IMR-90 (cell line): ENCODE results near the gene WWC2. TPM values are rescaled to one million over a fixed set of nuclear protein-coding genes. Genes with fewer than 3 reads are reported as not detected.

Experiments
- ATAC-seq: fragments of 200-7000 bp; cut with Tn5 transposase; 2 replicates; pipeline ENCODE4 v1.9.1; 2020; ENCODE audit warnings: low read depth, mild to moderate bottlenecking, moderate library complexity
- BruUV-seq: library from RNA; stranded (reverse); fragments of 400-500 nt; replicated peaks from 2 replicates; lab custom pipeline; 2021; lab: Mats Ljungman, UMichigan
- CTCF ChIA-PET: fragments of 300-600 bp; formaldehyde crosslinking; extraction: SDS; loops from one replicate; lab custom pipeline; 2021; ENCODE audit warnings: antibody characterized with exemption; lab: Yijun Ruan, JAX
- POLR2A ChIA-PET: fragments of 300-600 bp; sonication (Branson Sonifier 250); formaldehyde crosslinking; loops from one replicate; lab custom pipeline; 2022; ENCODE audit warnings: antibody characterized with exemption; ENCODE audit not compliant: unreplicated experiment; lab: Charles Lee
- DNase-seq: peaks from one replicate; pipeline ENCODE4 v3.0.0; 2013
- H2AFZ ChIP-seq: replicated peaks from 2 replicates; pipeline ENCODE3; 2013; ENCODE audit warnings: low read length, mild to moderate bottlenecking; ENCODE audit not compliant: poor library complexity
- H2AK5ac ChIP-seq: 2 replicates; pipeline ENCODE4 v1.6.1; 2013; ENCODE audit warnings: low read depth, low read length, inconsistent platforms
- H2AK9ac ChIP-seq: replicated peaks from 2 replicates; pipeline ENCODE3; 2013; ENCODE audit warnings: mild to moderate bottlenecking, low read depth, low read length, moderate library complexity; ENCODE audit not compliant: poor library complexity
- H2BK120ac ChIP-seq: 2 replicates; pipeline ENCODE4 v1.6.1; 2013; ENCODE audit warnings: low read depth, low read length, inconsistent platforms
- H2BK15ac ChIP-seq: 3 replicates; pipeline ENCODE4 v1.6.1; 2013; ENCODE audit warnings: low read depth, low read length, inconsistent platforms
- H2BK20ac ChIP-seq: 2 replicates; pipeline ENCODE4 v1.6.1; 2013; ENCODE audit warnings: low read depth, mild to moderate bottlenecking, inconsistent platforms, low read length, moderate library complexity
- H2BK5ac ChIP-seq: 2 replicates; pipeline ENCODE4 v1.6.1; 2013; ENCODE audit warnings: mild to moderate bottlenecking, low read depth, low read length, inconsistent platforms; ENCODE audit not compliant: poor library complexity, severe bottlenecking
- H3K14ac ChIP-seq: replicated peaks from 2 replicates; pipeline ENCODE4 v1.6.1; 2013; ENCODE audit warnings: low read depth, low read length, inconsistent platforms
- H3K18ac ChIP-seq: 2 replicates; pipeline ENCODE4 v1.6.1; 2013; ENCODE audit warnings: low read depth, low read length, control low read depth
- H3K23ac ChIP-seq: 2 replicates; pipeline ENCODE4 v1.6.1; 2013; ENCODE audit warnings: low read depth, low read length, inconsistent platforms
- H3K27ac ChIP-seq: 2 replicates; pipeline ENCODE4 v1.5.1; 2013; ENCODE audit warnings: mild to moderate bottlenecking, control low read depth, low read length; ENCODE audit not compliant: insufficient read depth
- H3K27me3 ChIP-seq: 2 replicates; pipeline ENCODE4 v1.6.1; 2013; ENCODE audit warnings: low read length; ENCODE audit not compliant: control insufficient read depth, insufficient read depth
- H3K36me3 ChIP-seq: 2 replicates; pipeline ENCODE4 v1.6.1; 2013; ENCODE audit warnings: low read length, mixed read lengths; ENCODE audit not compliant: control insufficient read depth, insufficient read depth
- H3K4ac ChIP-seq: 2 replicates; pipeline ENCODE4 v1.6.1; 2013; ENCODE audit warnings: low read depth, low read length, inconsistent platforms
- H3K4me1 ChIP-seq: 2 replicates; pipeline ENCODE4 v1.6.1; 2013; ENCODE audit warnings: low read length, mixed read lengths; ENCODE audit not compliant: control insufficient read depth, insufficient read depth
- H3K4me2 ChIP-seq: 2 replicates; pipeline ENCODE4 v1.6.1; 2013; ENCODE audit warnings: low read depth, mild to moderate bottlenecking, control low read depth, low read length, moderate library complexity
- H3K4me3 ChIP-seq: 2 replicates; pipeline ENCODE4 v1.5.1; 2013; ENCODE audit warnings: low read depth, mild to moderate bottlenecking, control low read depth, low read length, moderate library complexity; ENCODE audit not compliant: insufficient read depth
- H3K56ac ChIP-seq: 2 replicates; pipeline ENCODE4 v1.6.1; 2013; ENCODE audit warnings: low read length, inconsistent platforms; ENCODE audit not compliant: insufficient read depth; ENCODE audit errors: extremely low read depth
- H3K79me1 ChIP-seq, 2 experiments: 2 replicates each; pipeline ENCODE4 v1.6.1; 2013; ENCODE audit warnings: low read length in 2 of 2, inconsistent platforms in 1 of 2, low read depth in 1 of 2
- H3K9ac ChIP-seq: 2 replicates; pipeline ENCODE4 v1.6.1; 2013; ENCODE audit warnings: low read depth, low read length, control low read depth
- H3K9me1 ChIP-seq: 2 replicates; pipeline ENCODE4 v1.6.1; 2013; ENCODE audit warnings: low read length, inconsistent platforms; ENCODE audit not compliant: insufficient read depth
- H3K9me3 ChIP-seq: 2 replicates; pipeline ENCODE4 v1.6.1; 2013; ENCODE audit warnings: low read length; ENCODE audit not compliant: control insufficient read depth, insufficient read depth
- H4K20me1 ChIP-seq: 2 replicates; pipeline ENCODE4 v1.6.1; 2013; ENCODE audit warnings: low read length, inconsistent platforms; ENCODE audit not compliant: insufficient read depth
- H4K5ac ChIP-seq: 2 replicates; pipeline ENCODE4 v1.6.1; 2013; ENCODE audit warnings: mild to moderate bottlenecking, low read depth, low read length, control low read depth
- H4K8ac ChIP-seq, 2 experiments: 2 replicates each; pipeline ENCODE4 v1.6.1; 2013; ENCODE audit warnings: low read depth in 2 of 2, low read length in 2 of 2, control low read depth in 1 of 2, inconsistent platforms in 1 of 2
- H4K91ac ChIP-seq: 2 replicates; pipeline ENCODE4 v1.6.1; 2013; ENCODE audit warnings: low read depth, low read length, inconsistent platforms; ENCODE audit not compliant: insufficient read depth
- FOS ChIP-seq: fragments of 150-350 bp; IDR thresholded peaks from 2 replicates; pipeline ENCODE4 v1.6.1; 2016; ENCODE audit warnings: low read depth, low read length
- MAZ ChIP-seq: IDR thresholded peaks from 2 replicates; pipeline ENCODE4 v1.6.1; 2012; ENCODE audit warnings: low read depth, mild to moderate bottlenecking, low read length, improper control_type of control experiment, moderate library complexity, borderline replicate concordance
- POLR2A ChIP-seq: IDR thresholded peaks from 2 replicates; pipeline ENCODE4 v1.6.1; 2012; ENCODE audit warnings: mild to moderate bottlenecking, low read depth, low read length
- WGBS, 2 experiments: methylation state at CpG; one replicate each; pipeline versions ENCODE4 v1.1.5 to v1.1.7; 2013; ENCODE audit warnings: missing lambda C conversion rate in 2 of 2; ENCODE audit not compliant: insufficient read length in 1 of 2; ENCODE audit errors: extremely low coverage in 2 of 2; 5-methylcytosine and 5-hydroxymethylcytosine counted together
- dilution Hi-C: fragments of 300-500 bp; cut with HindIII; formaldehyde crosslinking; loops from one replicate; pipeline ENCODE4 v1.14.3; 2018; ENCODE audit warnings: low sequenced_read_pairs; ENCODE audit not compliant: unreplicated experiment
- in situ Hi-C: fragments of 300-500 bp; cut with MboI; formaldehyde crosslinking; loops from 3 replicates; pipeline ENCODE4 v1.14.3; 2019; ENCODE audit warnings: low sequenced_read_pairs, inconsistent platforms, mixed read lengths
- intact Hi-C: fragments of 100-400 bp; cut with micrococcal nuclease; formaldehyde crosslinking; loops from 2 replicates; pipeline ENCODE4 v1.10.0; 2022
- polyA plus RNA-seq, 3 experiments: library from polyadenylated mRNA; depleted of rRNA; stranded (reverse); fragments of >200 nt; gene quantifications; 2 replicates each; pipeline ENCODE4 v1.2.3, GENCODE V29; 2012; ENCODE audit warnings: low replicate concordance in 1 of 3
- total RNA-seq: library from RNA; depleted of rRNA; stranded (reverse); fragments of >200 nt; gene quantifications from 2 replicates; pipeline ENCODE4 v1.2.3, GENCODE V29; 2012
- TF ChIP-seq, protein P1 (sequence below): conservative IDR thresholded peaks from 2 replicates; pipeline ENCODE4 v1.5.1; 2012; ENCODE audit warnings: mild to moderate bottlenecking, low read depth, low read length, improper control_type of control experiment

WWC2 gene
- total and polyA plus RNA-seq, 2 of the 4 experiments (the other 2 are of a cell fraction) = 26.6 to 27.4 TPM

GRCh38 chr4:183106839-183107238 lies 7.8 kb downstream of the WWC2 start:
- ChIA-PET CTCF (interaction anchor here (2.2 kb wide), 1 partner anchor 155 kb away, joined by 6 read pairs; no protein-coding TSS in a partner anchor), POLR2A (no interaction called here)
- BruUV-seq = no TSS peak
- Histone ChIP-seq H3K9me1 (peaks cover 18% of the 10 kb centered on the region; the same call in 1 of the 2 replicates), H4K5ac (no peak overlapping the region), H4K20me1 (peaks cover 57% of the 10 kb centered on the region), H2AK5ac (no peak overlapping the region), H3K14ac (no peak overlapping the region), H3K18ac (no peak overlapping the region), H2AFZ (no peak overlapping the region), H2BK5ac (peak overlapping the region; percentile 75), H3K9ac (no peak overlapping the region), H3K27me3 (no peaks in the 10 kb centered on the region), H2AK9ac (no peak overlapping the region), H3K27ac (no peak overlapping the region; the same call in 1 of the 2 replicates), H3K4ac (peak overlapping the region; percentile 57), H3K4me1 (peaks cover 21% of the 10 kb centered on the region), H3K9me3 (no peaks in the 10 kb centered on the region), H4K91ac (no peak overlapping the region; the same call in 1 of the 2 replicates), H2BK15ac (no peak overlapping the region), H3K36me3 (no peaks in the 10 kb centered on the region), H3K56ac (no peak overlapping the region), H3K4me2 (no peak overlapping the region), H2BK120ac (no peak overlapping the region), H2BK20ac (no peak overlapping the region), H3K4me3 (no peak overlapping the region), H4K8ac (no peak overlapping the region; a peak in 1 of 4 replicates), H3K23ac (no peak overlapping the region), H3K79me1 (peaks cover 12 to 66% of the 10 kb centered on the region in 2 experiments)
- ATAC-seq (peak; percentile 22; the same call in 1 of the 2 replicates), DNase-seq (peak; percentile 41)
- TF ChIP-seq FOS (no peak), MAZ (no peak), POLR2A (no peak)
- TF ChIP-seq, protein P1, sequence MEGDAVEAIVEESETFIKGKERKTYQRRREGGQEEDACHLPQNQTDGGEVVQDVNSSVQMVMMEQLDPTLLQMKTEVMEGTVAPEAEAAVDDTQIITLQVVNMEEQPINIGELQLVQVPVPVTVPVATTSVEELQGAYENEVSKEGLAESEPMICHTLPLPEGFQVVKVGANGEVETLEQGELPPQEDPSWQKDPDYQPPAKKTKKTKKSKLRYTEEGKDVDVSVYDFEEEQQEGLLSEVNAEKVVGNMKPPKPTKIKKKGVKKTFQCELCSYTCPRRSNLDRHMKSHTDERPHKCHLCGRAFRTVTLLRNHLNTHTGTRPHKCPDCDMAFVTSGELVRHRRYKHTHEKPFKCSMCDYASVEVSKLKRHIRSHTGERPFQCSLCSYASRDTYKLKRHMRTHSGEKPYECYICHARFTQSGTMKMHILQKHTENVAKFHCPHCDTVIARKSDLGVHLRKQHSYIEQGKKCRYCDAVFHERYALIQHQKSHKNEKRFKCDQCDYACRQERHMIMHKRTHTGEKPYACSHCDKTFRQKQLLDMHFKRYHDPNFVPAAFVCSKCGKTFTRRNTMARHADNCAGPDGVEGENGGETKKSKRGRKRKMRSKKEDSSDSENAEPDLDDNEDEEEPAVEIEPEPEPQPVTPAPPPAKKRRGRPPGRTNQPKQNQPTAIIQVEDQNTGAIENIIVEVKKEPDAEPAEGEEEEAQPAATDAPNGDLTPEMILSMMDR = peak; percentile 35
- in situ Hi-C loops (no loop called here), dilution Hi-C loops (no loop called here), intact Hi-C loops (loop anchor here (2.0 kb wide), 1 partner anchor 66 kb away; no protein-coding TSS in a partner anchor)
- 80% methylated on average over 2 of the region's 4 CpGs; no CpG with 5 or more reads in 1 of the 2 experiments for WGBS, 2 experiments
